Measurements from ENCODE around the gene NOXO1. TPM values are rescaled to one million over a fixed set of nuclear protein-coding genes. Genes with fewer than 3 reads are reported as not detected.
A peak's percentile ranks its signal among the peaks of the same experiment; 100 is the strongest.

NOXO1 gene
- polyA plus RNA-seq, 4 donors, result 3.1 to 30.5 (median 10.8) TPM

DNA sequence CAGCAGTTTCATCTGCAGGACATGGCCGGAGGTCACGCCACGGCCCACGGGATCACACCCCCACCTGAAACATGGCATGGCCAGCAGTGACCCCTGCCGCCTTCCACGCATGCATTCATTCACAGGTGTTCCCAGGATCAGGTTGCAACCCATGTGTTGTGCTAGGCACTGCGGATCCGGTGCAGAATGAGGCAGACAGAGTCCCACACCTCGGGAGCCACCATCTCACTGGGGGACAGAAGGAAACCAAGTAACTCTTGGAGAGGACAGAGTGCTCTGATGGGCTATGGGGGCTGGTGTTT, 33.9 kb downstream of the NOXO1 start:
- Histone ChIP-seq H3K4me1 (ENCODE audit: control insufficient read depth in 3 of 3, insufficient read depth in 2 of 3, low read depth in 1 of 3, low read length in 2 of 3) (peaks cover 0 to 4% (median 0%) of the 10 kb centered on the region in 3 donors), H3K4me3 (ENCODE audit: low read depth in 1 of 3, low read length in 3 of 3) (no peak overlapping the region), H3K27me3 (ENCODE audit: control insufficient read depth in 3 of 3, insufficient read depth in 3 of 3, low read length in 3 of 3) (no peaks in the 10 kb centered on the region), H3K36me3 (ENCODE audit: control insufficient read depth in 3 of 3, insufficient read depth in 2 of 3, low read depth in 1 of 3, low read length in 3 of 3) (no peaks in the 10 kb centered on the region), H3K27ac (ENCODE audit: low read depth in 1 of 3, low read length in 2 of 3) (no peak overlapping the region), H3K9me3 (ENCODE audit: control insufficient read depth in 2 of 2, insufficient read depth in 1 of 2, low read depth in 1 of 2, low read length in 1 of 2) (no peaks in the 10 kb centered on the region)
- no peak for DNase-seq
- 84 to 92% (median 90%) methylated on average over 9 of the region's 9 CpGs for WGBS, 3 donors
- no peak for FAIRE-seq

DNA sequence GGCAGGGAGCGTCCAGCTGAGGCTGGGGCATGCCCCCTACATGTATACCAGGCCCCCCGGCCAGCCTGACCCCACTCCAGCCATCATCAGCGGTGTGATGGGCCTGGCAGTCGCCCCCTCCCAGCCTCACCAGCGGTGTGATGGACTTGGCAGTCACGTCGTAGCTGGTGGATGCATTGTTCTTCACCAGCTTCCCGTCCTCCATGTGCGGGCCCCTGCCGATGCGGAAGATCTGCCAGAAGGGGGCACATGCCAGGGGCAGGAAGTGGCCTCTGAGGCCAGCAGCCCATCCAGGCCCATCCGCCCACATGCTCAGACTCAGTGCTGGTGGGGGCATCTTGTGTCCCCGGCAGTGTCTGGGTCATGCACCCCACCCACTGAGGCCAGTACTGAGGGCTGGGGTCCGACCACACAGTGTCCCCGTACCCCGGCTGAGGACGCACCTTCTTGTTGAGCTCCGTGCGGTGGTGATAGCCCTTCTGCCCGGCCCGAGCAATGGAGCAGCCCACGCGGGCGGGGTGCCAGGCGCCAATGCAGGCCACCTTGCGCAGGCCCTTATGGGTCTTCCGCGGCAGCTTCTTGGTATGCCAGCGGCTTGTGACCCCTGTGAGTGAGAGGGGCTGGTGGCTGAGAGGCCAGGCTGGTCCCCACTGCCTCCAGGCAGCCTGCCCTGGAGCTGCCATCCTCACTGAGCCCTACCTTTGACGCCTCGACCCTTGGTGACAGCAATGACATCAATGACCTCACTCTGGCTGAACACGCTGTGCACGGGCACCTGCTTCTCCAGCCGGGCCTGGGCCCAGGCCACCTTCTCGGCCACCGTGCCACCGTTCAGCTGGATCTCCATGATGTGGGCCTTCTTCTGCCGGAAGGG, 34.5 kb downstream of the NOXO1 start:
- FAIRE-seq (no peak), DNase-seq (no peak)
- H3K27ac ChIP-seq (ENCODE audit: low read depth in 1 of 3, low read length in 2 of 3), result no peak overlapping the region
- H3K27me3 ChIP-seq (ENCODE audit: control insufficient read depth in 3 of 3, insufficient read depth in 3 of 3, low read length in 3 of 3), result no peaks in the 10 kb centered on the region
- H3K4me3 ChIP-seq (ENCODE audit: low read depth in 1 of 3, low read length in 3 of 3), result no peak overlapping the region
- WGBS, 3 donors, result 86 to 90% (median 89%) methylated on average over 30 to 38 of the region's 38 CpGs
- H3K9me3 ChIP-seq (ENCODE audit: control insufficient read depth in 2 of 2, insufficient read depth in 1 of 2, low read depth in 1 of 2, low read length in 1 of 2), result no peaks in the 10 kb centered on the region
- no peaks in the 10 kb centered on the region for H3K36me3 ChIP-seq (ENCODE audit: control insufficient read depth in 3 of 3, insufficient read depth in 2 of 3, low read depth in 1 of 3, low read length in 3 of 3)
- H3K4me1 ChIP-seq (ENCODE audit: control insufficient read depth in 3 of 3, insufficient read depth in 2 of 3, low read depth in 1 of 3, low read length in 2 of 3), result peaks cover 0 to 10% (median 0%) of the 10 kb centered on the region in 3 donors

DNA sequence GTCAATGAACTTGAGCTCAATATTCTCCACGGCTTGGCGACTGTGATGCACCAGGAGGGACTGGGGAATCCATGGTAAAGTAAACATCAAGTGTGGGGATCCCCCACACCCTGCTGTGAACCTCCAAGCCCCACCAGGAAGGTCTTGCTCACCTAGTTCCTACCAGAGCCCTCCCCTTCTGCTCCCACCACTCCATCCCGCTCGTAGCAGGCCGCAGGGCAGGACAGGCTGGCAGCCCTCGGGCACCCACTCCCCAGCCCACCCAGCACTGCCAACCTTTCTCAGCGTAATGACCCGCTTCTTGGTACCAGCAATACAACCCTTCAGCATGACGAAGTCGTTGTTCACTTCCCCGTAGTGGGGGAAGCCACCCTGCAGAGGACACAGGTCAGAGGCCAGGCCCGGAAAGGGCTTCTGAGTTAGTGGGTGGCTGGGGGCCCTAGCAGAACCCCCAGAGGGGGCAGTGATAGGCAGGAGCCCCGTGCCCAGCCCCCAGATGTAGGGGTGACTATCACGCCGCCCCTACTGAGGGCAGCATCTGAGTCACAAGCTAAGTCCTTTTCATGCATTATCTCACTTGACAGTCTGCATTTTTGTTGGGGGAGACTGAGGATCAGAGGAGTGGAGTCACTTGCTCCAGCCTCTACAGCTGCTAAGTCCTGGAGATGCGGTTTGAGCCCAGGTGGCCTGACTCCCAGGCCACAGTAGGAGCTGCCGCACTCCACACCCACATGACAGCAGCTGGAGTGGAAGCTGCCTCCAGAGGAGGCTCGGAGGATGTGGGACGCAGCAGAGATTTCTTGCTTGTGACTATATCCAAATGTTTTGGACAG, 35.5 kb downstream of the NOXO1 start:
- H3K27ac ChIP-seq (ENCODE audit: low read depth in 1 of 3, low read length in 2 of 3), result no peak overlapping the region
- FAIRE-seq, result no peak
- no peak for DNase-seq
- 85 to 89% (median 85%) methylated on average over 19 of the region's 19 CpGs for WGBS, 3 donors
- H3K27me3 ChIP-seq (ENCODE audit: control insufficient read depth in 3 of 3, insufficient read depth in 3 of 3, low read length in 3 of 3), result no peaks in the 10 kb centered on the region
- H3K9me3 ChIP-seq (ENCODE audit: control insufficient read depth in 2 of 2, insufficient read depth in 1 of 2, low read depth in 1 of 2, low read length in 1 of 2), result no peaks in the 10 kb centered on the region
- H3K4me1 ChIP-seq (ENCODE audit: control insufficient read depth in 3 of 3, insufficient read depth in 2 of 3, low read depth in 1 of 3, low read length in 2 of 3), result peaks cover 0 to 20% (median 0%) of the 10 kb centered on the region in 3 donors
- peaks cover 0 to 6% (median 0%) of the 10 kb centered on the region in 3 donors for H3K36me3 ChIP-seq (ENCODE audit: control insufficient read depth in 3 of 3, insufficient read depth in 2 of 3, low read depth in 1 of 3, low read length in 3 of 3)
- no peak overlapping the region for H3K4me3 ChIP-seq (ENCODE audit: low read depth in 1 of 3, low read length in 3 of 3)

DNA sequence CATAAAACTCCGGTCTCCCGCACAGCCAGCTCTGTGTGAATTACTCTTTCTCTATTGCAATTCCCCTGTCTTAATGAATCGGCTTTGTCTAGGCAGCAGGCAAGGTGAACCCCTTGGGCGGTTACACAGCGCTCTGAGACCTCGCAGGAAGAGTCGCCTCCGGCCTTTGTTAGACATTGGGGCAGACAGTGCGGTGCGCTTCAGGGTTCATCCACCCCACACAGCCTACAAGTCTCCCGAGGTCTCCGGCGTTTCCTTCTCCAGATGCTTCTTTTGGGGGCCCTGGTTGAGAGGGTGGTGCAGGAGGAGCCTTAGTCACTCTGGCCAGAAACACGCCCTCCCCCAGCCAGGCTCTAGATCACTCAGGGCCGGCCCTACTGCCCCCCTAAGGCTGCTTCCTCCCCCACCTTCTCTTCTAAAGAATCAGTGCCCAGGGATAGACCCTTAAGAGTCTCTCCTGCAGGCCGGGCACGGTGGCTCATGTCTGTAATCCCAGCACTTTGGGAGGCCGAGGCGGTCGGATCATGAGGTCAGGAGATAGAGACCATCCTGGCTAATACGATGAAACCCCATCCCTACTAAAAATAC, 36.6 kb downstream of the NOXO1 start:
- WGBS, 3 donors, result 91 to 94% (median 93%) methylated on average over 21 of the region's 21 CpGs
- Histone ChIP-seq H3K4me1 (ENCODE audit: control insufficient read depth in 3 of 3, insufficient read depth in 2 of 3, low read depth in 1 of 3, low read length in 2 of 3) (peaks cover 0 to 31% (median 2%) of the 10 kb centered on the region in 3 donors), H3K9me3 (ENCODE audit: control insufficient read depth in 2 of 2, insufficient read depth in 1 of 2, low read depth in 1 of 2, low read length in 1 of 2) (no peaks in the 10 kb centered on the region), H3K27ac (ENCODE audit: low read depth in 1 of 3, low read length in 2 of 3) (no peak overlapping the region), H3K36me3 (ENCODE audit: control insufficient read depth in 3 of 3, insufficient read depth in 2 of 3, low read depth in 1 of 3, low read length in 3 of 3) (peaks cover 0 to 13% (median 2%) of the 10 kb centered on the region in 3 donors), H3K4me3 (ENCODE audit: low read depth in 1 of 3, low read length in 3 of 3) (no peak overlapping the region), H3K27me3 (ENCODE audit: control insufficient read depth in 3 of 3, insufficient read depth in 3 of 3, low read length in 3 of 3) (no peaks in the 10 kb centered on the region)
- no peak for FAIRE-seq
- DNase-seq, result no peak

DNA sequence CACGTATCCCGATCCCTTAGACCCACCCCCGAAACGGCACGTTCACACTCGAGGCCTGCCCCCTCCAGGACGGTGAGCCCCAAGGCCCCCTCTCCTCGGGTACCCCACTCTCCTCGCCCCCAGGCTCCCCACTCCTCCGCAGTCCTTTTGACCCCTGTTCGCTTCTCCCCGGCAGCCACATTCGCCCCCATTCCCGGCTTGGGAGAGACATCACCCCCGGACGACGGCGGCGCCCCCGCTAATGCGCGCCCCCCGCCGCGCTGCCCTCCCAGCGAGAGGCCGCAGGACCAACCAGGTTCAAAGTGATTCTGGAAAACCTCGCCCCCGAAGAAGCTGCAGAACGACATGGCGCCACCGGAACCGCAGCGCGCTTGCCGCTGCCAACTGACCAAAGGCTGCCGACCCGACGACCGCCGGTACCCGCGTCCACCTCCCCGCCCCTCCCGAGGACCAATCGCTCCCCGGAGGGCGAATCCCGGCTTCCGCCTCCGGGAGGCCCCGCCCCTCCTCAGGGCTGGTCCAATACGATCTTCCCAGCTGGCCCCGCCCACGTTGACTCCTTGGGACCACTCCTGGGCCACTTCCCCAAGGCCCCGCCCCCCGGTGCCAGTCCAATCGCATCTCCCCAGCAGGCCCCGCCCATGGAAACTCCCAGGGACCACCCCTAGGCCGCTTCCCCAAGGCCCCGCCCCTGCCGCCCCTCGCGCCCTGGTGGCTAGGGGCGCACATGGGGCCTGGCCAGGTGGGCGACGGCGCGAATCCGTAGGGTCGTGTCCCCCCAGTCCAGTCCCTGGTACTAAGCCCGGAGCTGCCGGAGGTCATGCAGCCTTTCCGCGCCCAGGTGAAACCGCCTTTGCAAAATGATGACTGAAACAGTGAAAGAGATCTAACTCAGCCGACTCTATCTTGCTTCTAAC, 38.2 kb downstream of the NOXO1 start, which contains the start of gene MSRB1:
MSRB1 (minus strand) TSS at position 390 of the 917 bp plus-strand sequence; CDS start at position 347, 43 bp downstream.
- FAIRE-seq (no peak), DNase-seq (peak; percentile 99 to 100)
- Histone ChIP-seq H3K4me3 (ENCODE audit: low read depth in 1 of 3, low read length in 3 of 3) (peak within 1 kb of the TSS; percentile 75 to 93 (median 84)), H3K4me1 (ENCODE audit: control insufficient read depth in 3 of 3, insufficient read depth in 2 of 3, low read depth in 1 of 3, low read length in 2 of 3) (peaks cover 0 to 44% (median 2%) of the 10 kb centered on the region in 3 donors), H3K27ac (ENCODE audit: low read depth in 1 of 3, low read length in 2 of 3) (peak within 1 kb of the TSS; percentile 76 to 87 (median 78)), H3K27me3 (ENCODE audit: control insufficient read depth in 3 of 3, insufficient read depth in 3 of 3, low read length in 3 of 3) (no peaks in the 10 kb centered on the region), H3K36me3 (ENCODE audit: control insufficient read depth in 3 of 3, insufficient read depth in 2 of 3, low read depth in 1 of 3, low read length in 3 of 3) (peaks cover 4 to 29% (median 7%) of the 10 kb centered on the region in 3 donors), H3K9me3 (ENCODE audit: control insufficient read depth in 2 of 2, insufficient read depth in 1 of 2, low read depth in 1 of 2, low read length in 1 of 2) (no peaks in the 10 kb centered on the region)
- 0 to 1% (median 1%) methylated on average over 56 to 77 of the region's 77 CpGs for WGBS, 3 donors

DNA sequence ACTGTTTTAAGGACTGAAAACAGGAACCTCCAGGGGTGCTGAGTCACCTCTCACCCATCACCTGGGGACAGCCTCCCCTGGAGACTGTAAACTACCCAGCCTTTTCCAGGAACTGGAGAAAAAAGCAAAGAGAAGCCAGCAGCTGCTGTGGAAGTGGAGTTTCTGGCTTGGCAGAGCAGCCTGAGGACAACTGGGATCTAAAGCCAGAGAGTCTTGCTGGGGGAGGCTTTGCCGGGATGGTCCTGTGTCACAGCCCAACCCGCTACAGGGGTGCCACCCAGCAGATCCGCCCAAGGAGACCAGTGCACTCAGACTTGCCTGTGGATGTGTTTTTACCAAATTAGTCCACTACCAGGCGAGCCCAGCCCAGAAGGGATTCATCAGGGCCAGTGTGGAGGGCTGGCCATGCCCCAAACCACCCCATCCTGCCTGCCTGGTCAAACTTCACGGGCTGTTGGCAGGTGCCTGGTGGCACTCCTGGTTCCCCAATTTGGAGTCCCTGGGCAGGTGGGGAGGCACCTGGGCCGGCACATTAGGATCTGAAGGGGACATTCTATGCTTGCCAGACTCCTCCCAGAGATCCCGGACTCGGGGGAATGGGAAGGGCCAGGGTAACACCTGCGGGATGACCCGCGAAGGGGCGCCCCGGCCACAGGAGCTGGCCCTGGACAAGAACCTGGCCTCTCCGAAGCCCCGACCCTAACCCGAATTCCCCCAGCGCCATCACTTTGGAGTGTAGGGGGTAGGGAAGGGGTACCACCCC, 39.0 kb downstream of the NOXO1 start:
- peak overlapping the region; percentile 75 to 93 (median 84) for H3K4me3 ChIP-seq (ENCODE audit: low read depth in 1 of 3, low read length in 3 of 3)
- H3K36me3 ChIP-seq (ENCODE audit: control insufficient read depth in 3 of 3, insufficient read depth in 2 of 3, low read depth in 1 of 3, low read length in 3 of 3), result peaks cover 4 to 37% (median 7%) of the 10 kb centered on the region in 3 donors
- H3K27ac ChIP-seq (ENCODE audit: low read depth in 1 of 3, low read length in 2 of 3), result peak overlapping the region; percentile 76 to 87 (median 78)
- H3K9me3 ChIP-seq (ENCODE audit: control insufficient read depth in 2 of 2, insufficient read depth in 1 of 2, low read depth in 1 of 2, low read length in 1 of 2), result no peaks in the 10 kb centered on the region
- no peaks in the 10 kb centered on the region for H3K27me3 ChIP-seq (ENCODE audit: control insufficient read depth in 3 of 3, insufficient read depth in 3 of 3, low read length in 3 of 3)
- 11 to 18% (median 11%) methylated on average over 16 to 17 of the region's 17 CpGs for WGBS, 3 donors
- peaks cover 0 to 44% (median 2%) of the 10 kb centered on the region in 3 donors for H3K4me1 ChIP-seq (ENCODE audit: control insufficient read depth in 3 of 3, insufficient read depth in 2 of 3, low read depth in 1 of 3, low read length in 2 of 3)
- no peak for FAIRE-seq
- DNase-seq, result peak; percentile 24 to 40

Measured in small intestine (tissue), 7 donors.